GM12878 (cell line): ENCODE results near the gene FAM234A. TPM values are rescaled to one million over a fixed set of nuclear protein-coding genes. Genes with fewer than 3 reads are reported as not detected.

Source experiments
- ATAC-seq: fragments of 200-7000 bp; cut with Tn5 transposase; 3 replicates; pipeline ENCODE4 v1.9.1; 2020; ENCODE audit warnings: mild to moderate bottlenecking, moderate library complexity
- BruUV-seq: library from RNA; stranded (reverse); fragments of 400-500 nt; replicated peaks from 2 replicates; lab custom pipeline; 2021; lab: Mats Ljungman, UMichigan
- CTCF ChIA-PET: fragments of 300-600 bp; sonication (Branson Sonifier 250); formaldehyde crosslinking; extraction: SDS; loops from one replicate; lab custom pipeline; 2021; ENCODE audit warnings: inconsistent platforms; lab: Yijun Ruan, JAX
- POLR2A ChIA-PET: fragments of 350-600 bp; formaldehyde crosslinking; extraction: SDS; loops from one replicate; lab custom pipeline; 2021; ENCODE audit warnings: inconsistent platforms; lab: Charles Lee
- RAD21 ChIA-PET: fragments of 300-600 bp; sonication (Branson Sonifier 250); formaldehyde crosslinking; loops from one replicate; lab custom pipeline; 2023; ENCODE audit warnings: antibody characterized with exemption; ENCODE audit not compliant: unreplicated experiment; lab: Charles Lee
- SMC1A ChIA-PET: fragments of 300-600 bp; sonication (Branson Sonifier 250); formaldehyde crosslinking; loops from one replicate; lab custom pipeline; 2023; ENCODE audit not compliant: unreplicated experiment, uncharacterized antibody; lab: Charles Lee
- DNase-seq: peaks from one replicate; pipeline ENCODE4 v3.0.0-alpha.2; 2011; ENCODE audit warnings: low read depth, low spot score
- FAIRE-seq: peaks from 3 replicates; lab custom pipeline; 2011; peaks lifted over from hg19 to GRCh38; lab: Jason Lieb, UNC
- H2AFZ ChIP-seq: 2 replicates; pipeline ENCODE4 v1.6.0; 2011; ENCODE audit warnings: low read depth, low read length, control low read depth; ENCODE audit not compliant: control insufficient read depth
- H3K27ac ChIP-seq: 2 replicates; pipeline ENCODE4 v1.5.1; 2011; ENCODE audit warnings: control low read depth; ENCODE audit not compliant: control insufficient read depth, insufficient read depth
- H3K27me3 ChIP-seq, 2 experiments: replicated peaks in 1 of 2; 2 replicates each; pipeline versions ENCODE4 v1.6.0 to v1.6.1; 2011; ENCODE audit warnings: low read length in 1 of 2; ENCODE audit not compliant: control insufficient read depth in 2 of 2, insufficient read depth in 2 of 2
- H3K36me3 ChIP-seq, 2 experiments: 2 replicates each; pipeline ENCODE4 v1.5.1; 2011; ENCODE audit warnings: low read length in 1 of 2; ENCODE audit not compliant: control insufficient read depth in 2 of 2, insufficient read depth in 2 of 2
- H3K4me1 ChIP-seq: 2 replicates; pipeline ENCODE4 v1.6.1; 2011; ENCODE audit warnings: mild to moderate bottlenecking, low read length, moderate library complexity, mixed read lengths; ENCODE audit not compliant: control insufficient read depth, insufficient read depth
- H3K4me2 ChIP-seq: 2 replicates; pipeline ENCODE4 v1.6.0; 2011; ENCODE audit warnings: control low read depth; ENCODE audit not compliant: control insufficient read depth, insufficient read depth
- H3K4me3 ChIP-seq: fragments of 200-600 bp; sonication (generic); 2 replicates; pipeline ENCODE4 v1.5.1; 2016
- H3K79me2 ChIP-seq: 2 replicates; pipeline ENCODE4 v1.6.0; 2011; ENCODE audit warnings: low read length; ENCODE audit not compliant: control insufficient read depth, insufficient read depth
- H3K9ac ChIP-seq: 2 replicates; pipeline ENCODE4 v1.8.0; 2011; ENCODE audit warnings: low read length, control low read depth, mixed read lengths; ENCODE audit not compliant: control insufficient read depth, insufficient read depth
- H3K9me3 ChIP-seq: replicated peaks from 3 replicates; pipeline ENCODE4 v1.5.1; 2011; ENCODE audit warnings: mild to moderate bottlenecking, low read length; ENCODE audit not compliant: control insufficient read depth, insufficient read depth
- H4K20me1 ChIP-seq: 2 replicates; pipeline ENCODE4 v1.6.0; 2011; ENCODE audit not compliant: control insufficient read depth, insufficient read depth
- BACH1 ChIP-seq: fragments of 450-650 bp; IDR thresholded peaks from 2 replicates; pipeline ENCODE4 v1.6.1; 2017; ENCODE audit warnings: mild to moderate bottlenecking, borderline replicate concordance
- CBX5 ChIP-seq: sonication (generic); IDR thresholded peaks from 2 replicates; pipeline ENCODE4 v1.6.1; 2016; ENCODE audit warnings: low read depth, moderate library complexity, mild to moderate bottlenecking, inconsistent platforms
- CREM ChIP-seq: IDR thresholded peaks from 2 replicates; pipeline ENCODE4 v1.6.1; 2014; ENCODE audit warnings: antibody characterized with exemption, low read depth
- NFIC ChIP-seq: IDR thresholded peaks from 2 replicates; pipeline ENCODE4 v1.6.1; 2012; ENCODE audit warnings: low read depth, mild to moderate bottlenecking, inconsistent platforms, low read length, moderate library complexity
- NR2C2 ChIP-seq: IDR thresholded peaks from 2 replicates; pipeline ENCODE4 v1.6.1; 2011; ENCODE audit warnings: borderline replicate concordance, low read depth; ENCODE audit not compliant: control insufficient read depth, insufficient read length
- NR2F1 ChIP-seq: fragments of 450-650 bp; conservative IDR thresholded peaks from 2 replicates; pipeline ENCODE4 v1.6.1; 2017; ENCODE audit warnings: mild to moderate bottlenecking
- PAX8 ChIP-seq: fragments of 450-650 bp; IDR thresholded peaks from 2 replicates; pipeline ENCODE4 v1.6.1; 2017; ENCODE audit warnings: mild to moderate bottlenecking, moderate library complexity
- POLR2AphosphoS5 ChIP-seq: IDR thresholded peaks from 2 replicates; pipeline ENCODE4 v1.6.1; 2011; ENCODE audit warnings: mild to moderate bottlenecking, low read length, inconsistent platforms
- POU2F2 ChIP-seq: IDR thresholded peaks from 3 replicates; pipeline ENCODE4 v1.6.1; 2011; ENCODE audit warnings: low read depth, mild to moderate bottlenecking, low read length, borderline replicate concordance
- SIN3A ChIP-seq: IDR thresholded peaks from 2 replicates; pipeline ENCODE4 v1.6.1; 2012; ENCODE audit warnings: low read depth, low read length, improper control_type of control experiment
- SMAD5 ChIP-seq: IDR thresholded peaks from 2 replicates; pipeline ENCODE4 v1.6.1; 2016; ENCODE audit warnings: antibody characterized with exemption, low read depth
- SPI1 ChIP-seq: IDR thresholded peaks from 2 replicates; pipeline ENCODE4 v1.6.1; 2011; ENCODE audit warnings: low read depth, mild to moderate bottlenecking, low read length, moderate library complexity, borderline replicate concordance; ENCODE audit not compliant: insufficient read depth
- WRNIP1 ChIP-seq: IDR thresholded peaks from 2 replicates; pipeline ENCODE4 v1.6.1; 2011; ENCODE audit warnings: low read depth, low read length, improper control_type of control experiment, borderline replicate concordance
- YY1 ChIP-seq: IDR thresholded peaks from 2 replicates; pipeline ENCODE4 v1.6.1; 2011; ENCODE audit warnings: low read depth, mild to moderate bottlenecking, low read length
- WGBS: methylation state at CpG from one replicate; pipeline ENCODE4 v1.1.6; 2016; ENCODE audit warnings: low lambda C conversion rate; ENCODE audit not compliant: insufficient replicate concordance, insufficient coverage; ENCODE audit errors: missing lambda C conversion rate; 5-methylcytosine and 5-hydroxymethylcytosine counted together
- in situ Hi-C: fragments of 300-500 bp; cut with MboI; formaldehyde crosslinking; loops from 9 replicates; pipeline ENCODE4 v1.14.3; 2018; ENCODE audit warnings: mixed read lengths
- intact Hi-C: fragments of 100-400 bp; cut with micrococcal nuclease; formaldehyde crosslinking; loops from one replicate; pipeline ENCODE4 v1.14.2; 2022; ENCODE audit not compliant: unreplicated experiment
- polyA plus RNA-seq, 11 experiments: library from polyadenylated mRNA; depleted of rRNA in 4 of 11; unstranded in 6 of 11; stranded (reverse) in 5 of 11; fragments of >200 nt; fragmentation: Nextera tagmentation in 4 of 11; fragmentation: Illumina TruSeq in 1 of 11; extraction: Ambion mirVana in 4 of 11; extraction: Trizol in 1 of 11; gene quantifications; 1 replicate in 1 of 11; 2 replicates in 10 of 11; pipeline versions ENCODE4 v1.2.1 to v1.2.3, GENCODE V29; 2011 to 2016; ENCODE audit warnings: inconsistent platforms in 2 of 11, missing spikeins in 2 of 11, low read depth in 1 of 11
- total RNA-seq, 4 experiments: library from RNA; depleted of rRNA in 3 of 4; stranded (reverse); fragments of >200 nt in 3 of 4; fragmentation: Illumina TruSeq in 1 of 4; extraction: Trizol in 1 of 4; gene quantifications; 2 replicates each; pipeline versions ENCODE4 v1.2.1 to v1.2.3, GENCODE V29; 2013 to 2021

Gene FAM234A
- total and polyA plus RNA-seq, 10 of the 15 experiments (the other 5 are each of a cell fraction or from before 2014, with no cell fraction given) = 1.6 to 37.6 (median 17.3) TPM

DNA sequence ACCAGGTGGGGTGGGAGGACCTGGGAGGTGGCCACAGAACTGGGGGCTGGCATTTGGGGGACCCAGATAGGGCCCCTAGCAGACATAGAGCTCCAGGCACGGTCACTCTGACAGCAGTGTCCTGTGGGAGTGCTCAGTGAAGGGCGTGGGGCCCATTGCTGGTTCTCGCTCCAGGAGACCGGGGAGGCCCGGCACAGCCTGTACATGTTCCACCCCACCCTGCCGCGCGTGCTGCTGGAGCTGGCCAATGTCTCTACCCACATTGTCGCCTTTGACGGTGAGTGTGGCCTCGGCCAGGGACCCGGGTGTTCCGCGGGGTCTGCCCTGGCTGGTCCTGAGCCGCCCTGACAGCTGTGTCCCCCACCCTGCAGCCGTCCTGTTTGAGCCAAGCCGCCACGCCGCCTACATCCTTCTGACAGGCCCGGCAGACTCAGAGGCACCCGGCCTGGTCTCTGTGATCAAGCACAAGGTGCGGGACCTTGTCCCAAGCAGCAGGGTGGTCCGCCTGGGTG, 29.9 kb downstream of the FAM234A start (continued):
- TF ChIP-seq SPI1 = no peak
- TF ChIP-seq, all 136 proteins: peak for 0

DNA sequence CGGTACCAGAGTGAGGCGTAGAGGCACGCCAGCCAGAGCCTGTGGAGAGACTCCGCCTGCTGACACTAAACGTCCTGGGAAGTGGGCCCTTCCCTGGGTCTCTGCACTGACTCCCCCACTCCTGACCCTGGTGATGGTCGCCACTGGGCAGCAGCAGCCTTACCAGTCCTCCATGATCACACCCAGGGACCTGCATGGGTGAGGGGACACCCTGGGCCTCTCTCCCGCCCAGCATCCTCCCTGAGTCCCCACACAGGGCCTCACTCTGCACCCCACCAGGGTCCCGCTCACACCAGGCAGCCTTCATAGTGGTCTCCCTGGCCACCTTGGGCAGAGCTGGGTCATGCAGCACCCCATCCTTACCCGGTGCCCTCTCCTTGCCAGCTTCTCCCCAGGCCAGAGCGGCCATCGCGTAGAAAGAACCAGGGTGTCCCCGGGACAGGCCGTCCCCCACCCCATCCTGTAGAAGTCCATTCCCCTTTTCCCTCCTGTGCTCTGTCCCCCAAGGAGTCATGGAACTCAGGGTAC, 30.4 kb downstream of the FAM234A start:
- Histone ChIP-seq H3K4me3 (no peak overlapping the region), H3K4me2 (no peak overlapping the region), H3K4me1 (no peaks in the 10 kb centered on the region), H3K27ac (no peak overlapping the region), H3K9ac (no peak overlapping the region), H3K27me3 (no peaks in the 10 kb centered on the region), H2AFZ (no peak overlapping the region), H3K9me3 (no peaks in the 10 kb centered on the region), H3K79me2 (no peaks in the 10 kb centered on the region), H4K20me1 (no peaks in the 10 kb centered on the region), H3K36me3 (no peaks in the 10 kb centered on the region; a peak in 1 of 4 replicates)
- 79% methylated on average over 14 of the region's 14 CpGs for WGBS
- in situ Hi-C loops = no loop called here
- SMC1A ChIA-PET = interaction anchor here (0.5 kb wide), 1 partner anchor 49 kb away, joined by 3 read pairs; no protein-coding TSS in a partner anchor
- BruUV-seq = no TSS peak
- DNase-seq = no peak
- intact Hi-C loops = no loop called here
- ATAC-seq = no peak
- CTCF ChIA-PET = no interaction called here
- POLR2A ChIA-PET = no interaction called here
- no peak for TF ChIP-seq NR2F1
- TF ChIP-seq CBX5 = no peak
- no peak for TF ChIP-seq SPI1
- TF ChIP-seq YY1 = no peak
- TF ChIP-seq NR2C2 = no peak
- no peak for TF ChIP-seq BACH1
- TF ChIP-seq NFIC = no peak
- no peak for TF ChIP-seq SMAD5
- no peak for TF ChIP-seq POU2F2
- TF ChIP-seq PAX8 = no peak
- TF ChIP-seq SIN3A = no peak
- TF ChIP-seq CREM = no peak
- no peak for TF ChIP-seq WRNIP1
- no peak for TF ChIP-seq POLR2AphosphoS5
- RAD21 ChIA-PET = no interaction called here
- FAIRE-seq = no peak
